OCI-M2 (cell line): ENCODE measurements around the gene CCDC188.
A peak's percentile ranks its signal among the peaks of the same experiment; 100 is the strongest.

Experiments
- DNase-seq: peaks from one replicate; lab custom pipeline; 2025; ENCODE audit not compliant: unreplicated experiment; lab: John Stamatoyannopoulos, UW

CCDC188 gene

GRCh38 chr22:20123366-20124082 is 27.3 kb downstream of the CCDC188 start:
- DNase-seq = no peak

DNA sequence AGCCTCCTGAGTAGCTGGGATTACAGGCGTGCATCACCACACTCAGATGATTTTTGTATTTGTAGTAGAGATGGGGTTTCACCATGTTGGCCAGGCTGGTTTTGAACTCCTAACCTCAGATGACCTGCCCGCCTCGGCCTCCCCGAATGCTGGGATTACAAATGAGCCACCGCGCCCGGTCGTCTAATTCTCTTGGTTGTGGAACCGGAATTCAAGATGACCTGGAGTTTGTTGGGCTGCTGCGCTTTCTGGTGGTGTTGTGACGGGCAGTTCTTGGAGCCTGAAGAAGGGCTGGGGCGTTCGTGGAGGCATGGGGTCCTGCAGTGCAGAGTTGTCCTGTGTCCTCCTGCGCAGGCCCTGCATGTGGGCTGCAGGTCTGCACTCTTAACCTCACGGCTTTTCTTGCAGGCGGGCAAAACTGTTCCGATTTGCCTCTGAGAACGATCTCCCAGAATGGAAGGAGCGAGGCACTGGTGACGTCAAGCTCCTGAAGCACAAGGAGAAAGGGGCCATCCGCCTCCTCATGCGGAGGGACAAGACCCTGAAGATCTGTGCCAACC is 28.9 kb downstream of the CCDC188 start:
- DNase-seq = no peak

DNA sequence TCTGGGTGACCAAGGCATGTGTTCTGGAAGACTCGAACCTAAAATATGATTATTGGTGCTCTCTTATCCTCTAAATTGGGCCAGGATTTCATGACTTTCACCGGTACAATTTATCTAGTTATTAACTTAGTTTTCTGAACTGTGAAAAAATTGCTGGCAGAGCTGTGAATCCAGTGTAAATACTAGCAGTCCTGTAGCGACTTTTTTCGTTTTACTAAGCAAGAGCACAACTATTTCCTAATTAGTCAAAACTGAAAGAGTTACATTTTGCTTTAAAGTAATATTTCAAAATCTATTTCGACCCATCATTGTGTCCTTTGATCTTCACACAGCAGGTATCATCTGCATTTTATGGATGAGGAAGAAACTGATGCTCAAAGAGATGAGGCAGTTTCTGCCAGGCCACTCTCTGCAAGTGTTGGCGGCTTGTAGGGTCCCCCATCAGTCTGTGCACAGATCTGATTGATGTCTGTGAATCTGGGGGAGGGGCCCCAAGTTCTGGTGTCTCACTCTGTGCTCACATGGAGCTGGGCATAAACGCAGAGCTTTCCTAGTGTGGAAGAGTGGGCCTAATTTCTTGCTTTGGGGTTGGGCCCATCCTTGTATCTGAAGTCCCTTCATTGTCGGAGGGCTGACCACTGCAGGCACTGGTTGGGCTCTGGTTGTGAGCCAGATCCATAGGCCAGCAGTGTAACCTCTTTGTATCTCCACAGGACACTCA is 32.4 kb downstream of the CCDC188 start:
- no peak for DNase-seq

DNA sequence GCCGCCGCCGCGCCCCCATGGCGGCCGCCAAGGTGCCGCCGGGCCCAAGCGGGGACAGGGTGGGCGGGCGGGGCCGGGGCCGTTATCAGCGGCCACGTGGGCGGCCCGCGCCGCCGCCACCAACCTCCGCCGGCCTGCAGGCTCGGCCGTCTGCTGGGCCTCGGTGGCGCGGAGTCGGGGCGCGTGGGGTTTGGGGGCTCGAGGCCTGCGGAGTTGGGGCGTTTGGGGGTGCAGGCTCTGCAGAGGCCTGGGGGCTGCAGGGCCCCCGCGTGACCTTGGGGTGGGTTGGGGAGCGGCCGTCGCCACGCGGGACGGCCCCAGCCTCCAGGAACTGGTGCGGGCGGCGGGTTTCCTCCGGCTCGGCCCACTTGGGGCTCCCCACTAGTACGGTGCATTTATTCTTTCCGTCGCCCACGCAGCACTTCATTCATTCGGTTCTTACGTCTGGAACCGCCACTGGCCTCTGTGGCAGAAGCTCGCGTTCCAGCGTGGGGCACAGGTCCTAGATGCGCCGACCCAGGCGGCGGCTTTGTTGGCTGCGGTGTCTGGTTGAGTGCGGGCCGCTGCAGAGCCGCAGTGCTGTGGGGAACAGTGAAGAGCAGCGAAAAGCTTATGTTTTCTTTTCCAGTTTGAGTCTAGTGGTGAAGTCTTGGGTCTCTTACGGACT is 33.1 kb downstream of the CCDC188 start:
- DNase-seq = no peak

DNA sequence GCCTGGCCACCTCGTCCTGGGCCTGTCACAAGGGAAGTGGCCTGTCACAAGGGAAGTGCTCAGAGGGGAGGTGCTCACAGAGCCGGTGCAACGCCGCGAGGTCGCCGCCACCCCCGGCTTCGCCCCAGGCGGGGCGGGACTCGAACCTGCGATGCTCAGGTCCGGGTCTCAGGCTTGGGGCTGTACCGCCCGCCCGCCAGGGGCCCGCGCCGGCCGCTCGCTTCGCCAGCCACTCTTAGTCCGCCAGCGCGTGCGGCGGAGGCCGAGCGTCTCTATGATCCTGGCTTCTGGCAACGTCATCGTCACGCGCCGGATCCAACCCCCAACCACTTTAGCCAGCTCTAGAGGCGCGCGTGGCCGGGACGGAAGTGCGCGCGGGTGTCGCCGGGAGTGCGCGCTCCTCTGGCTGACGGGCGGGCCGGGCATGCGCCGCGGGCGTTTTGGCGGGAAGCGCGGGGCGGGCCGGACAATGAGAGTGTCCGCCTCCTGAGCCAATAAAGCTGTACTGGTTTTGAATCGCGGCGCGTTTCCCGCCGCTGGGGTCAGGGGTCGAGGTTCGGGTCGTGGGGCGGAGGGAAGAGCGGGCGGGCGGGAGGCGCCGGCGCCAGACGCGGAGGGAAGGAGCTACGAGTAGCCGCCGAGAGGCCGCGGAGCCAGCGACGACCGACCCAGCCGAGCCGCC is 33.8 kb downstream of the CCDC188 start, which contains the start of gene TRMT2A:
TSS of gene TRMT2A (minus strand) at position 276 of the 682 bp plus-strand sequence. CDS start 320 bp downstream, outside the sequence.
- DNase-seq = peak; percentile 58

GRCh38 chr22:20116376-20116950 is 34.4 kb downstream of the CCDC188 start:
- DNase-seq = no peak

GRCh38 chr22:20115691-20116375 is 35.0 kb downstream of the CCDC188 start, which contains the start of gene RANBP1:
TSS of gene RANBP1 (plus strand) at chr22:20116104. CDS start at chr22:20116185, 81 bp downstream.
- DNase-seq = no peak

GRCh38 chr22:20114506-20115475 is 36.1 kb downstream of the CCDC188 start:
- DNase-seq = no peak

DNA sequence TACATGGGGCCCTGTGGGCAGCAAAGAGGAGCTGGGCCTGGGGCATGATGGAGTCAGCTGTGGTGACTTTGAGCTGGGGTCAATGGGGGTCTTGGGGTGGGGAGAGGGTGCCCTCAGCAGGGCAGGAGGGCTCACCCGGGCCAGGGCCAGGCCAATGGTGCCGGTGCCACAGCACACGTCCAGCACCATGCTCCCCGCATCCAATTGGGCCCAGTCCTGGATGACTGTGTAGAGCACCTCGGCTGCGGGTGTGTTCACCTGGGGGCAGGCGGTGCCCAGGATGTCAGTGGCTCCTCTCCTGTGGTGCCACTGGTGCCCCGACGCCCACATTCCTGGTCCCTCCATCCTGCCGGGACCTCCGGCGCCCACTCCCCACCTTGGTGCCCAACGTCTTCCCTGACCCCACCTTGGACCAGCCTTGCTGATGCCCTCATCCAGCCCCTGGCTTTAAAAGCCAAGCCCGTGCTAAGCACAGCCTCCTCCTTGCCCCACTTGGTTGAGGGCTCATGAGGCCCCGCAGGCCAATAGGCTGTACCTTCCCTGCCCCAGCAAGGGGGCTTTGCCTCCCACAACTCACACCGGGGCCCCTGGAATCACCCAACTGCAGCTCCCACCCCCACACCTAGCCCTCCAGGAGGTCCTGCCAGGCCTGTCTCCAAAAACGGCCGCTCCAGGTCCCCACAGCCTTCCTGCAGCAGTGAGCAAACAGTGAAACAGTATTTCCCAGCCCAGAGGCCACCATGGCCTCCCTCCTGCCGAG is 37.1 kb downstream of the CCDC188 start:
- no peak for DNase-seq

GRCh38 chr22:20112623-20113511 is 38.0 kb downstream of the CCDC188 start:
- DNase-seq = no peak

DNA sequence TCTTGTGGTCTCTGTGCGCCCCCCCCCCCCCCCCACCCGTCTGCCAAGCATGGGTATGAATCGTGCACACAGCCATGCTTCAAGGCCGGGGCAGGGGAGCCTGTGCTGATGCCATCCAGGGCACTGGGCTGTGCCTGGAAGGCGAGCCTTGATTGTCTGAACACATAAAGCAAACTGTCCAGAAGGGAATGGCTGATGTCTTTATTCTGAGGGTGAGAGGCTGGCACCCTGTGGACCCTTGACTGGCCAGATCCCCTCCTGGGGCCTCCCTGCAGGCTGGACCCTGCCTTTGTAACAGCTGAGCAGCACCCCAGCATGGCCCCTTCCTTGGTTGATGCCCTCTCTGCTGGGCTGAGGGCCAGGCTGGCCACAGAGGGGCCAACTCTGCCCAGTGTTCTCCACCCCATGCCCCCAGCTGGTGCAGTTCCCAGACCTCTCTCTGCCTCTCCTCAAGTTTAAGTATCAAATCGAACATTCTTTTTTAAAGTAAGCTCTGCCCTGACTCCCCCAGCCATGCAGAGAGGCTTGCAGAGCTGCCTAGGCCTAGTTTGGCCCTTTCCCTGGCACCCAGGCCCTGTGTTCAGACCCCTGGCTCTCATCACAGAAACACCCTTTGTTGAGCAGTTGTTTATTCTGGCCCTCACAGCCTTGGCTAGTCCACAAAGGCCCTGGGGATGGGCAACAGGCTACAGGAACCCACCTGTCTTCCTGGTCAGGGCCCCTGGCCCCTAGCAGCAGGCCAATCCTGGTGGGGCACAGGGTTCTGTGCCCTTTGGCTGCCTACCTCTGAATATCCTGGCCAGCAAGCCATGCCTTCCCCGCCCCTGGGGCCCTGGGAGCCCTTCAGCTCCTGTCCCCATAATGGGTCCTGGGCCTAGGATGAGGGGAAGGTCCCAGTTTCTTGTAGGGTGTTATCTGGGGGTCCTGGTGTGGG is 38.9 kb downstream of the CCDC188 start:
- no peak for DNase-seq

DNA sequence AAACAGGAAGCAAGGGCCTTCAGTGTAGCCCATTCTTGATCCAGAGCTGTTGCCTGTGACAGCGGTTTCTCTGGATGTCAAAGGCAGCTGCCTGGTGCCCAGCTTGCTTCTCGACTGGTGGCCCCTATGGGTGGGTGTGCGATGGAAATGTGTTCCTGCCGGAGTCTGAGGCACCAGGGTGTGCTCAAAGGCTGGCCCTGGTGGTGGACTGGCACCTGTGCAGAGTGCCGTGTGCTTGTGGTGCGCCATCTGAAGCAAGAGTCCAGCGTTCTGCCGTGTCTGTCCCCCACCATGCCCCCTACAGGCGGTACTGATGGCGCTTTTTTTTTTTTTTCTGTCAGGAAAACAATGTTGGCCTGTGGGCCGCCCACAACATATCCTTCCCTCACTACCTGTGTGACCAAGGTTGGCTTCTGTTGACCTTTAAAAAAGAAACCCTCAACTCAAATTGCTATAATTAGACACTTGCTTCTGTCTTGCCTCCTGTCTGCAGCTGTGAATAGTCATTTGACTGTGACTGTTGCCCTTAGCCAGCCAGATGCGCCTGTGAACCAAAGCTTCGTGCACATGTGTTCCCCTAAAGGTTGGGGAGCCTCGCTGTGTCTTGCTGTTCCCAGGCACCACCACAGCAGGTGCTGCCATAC is 39.7 kb downstream of the CCDC188 start:
- no peak for DNase-seq

- no peak for DNase-seq
Observed at GRCh38 chr22:20110359-20110985, 40.4 kb downstream of the CCDC188 start.

GRCh38 chr22:20109411-20110358 is 41.2 kb downstream of the CCDC188 start:
- no peak for DNase-seq
